Fibroblast of lung (primary cell): ENCODE results near the gene CCDC154. TPM values are rescaled to one million over a fixed set of nuclear protein-coding genes. Genes with fewer than 3 reads are reported as not detected.
"Not testable (repeated sequence)": the region's sequence is repeated elsewhere in the genome, so short reads cannot be mapped to it uniquely, and the experiment has no call there.

Source experiments
- DNase-seq, 2 donors: peaks; one replicate each; pipeline versions ENCODE4 v3.0.0 to v3.0.0-alpha.2; 2010; ENCODE audit warnings: low read depth in 2 of 2
- H2AFZ ChIP-seq: 2 replicates; pipeline ENCODE4 v1.5.1; 2012; ENCODE audit warnings: low read length, control low read depth, inconsistent platforms
- H3K27ac ChIP-seq: 2 replicates; pipeline ENCODE4 v1.5.1; 2011; ENCODE audit warnings: low read length, control low read depth; ENCODE audit not compliant: insufficient read depth
- H3K27me3 ChIP-seq: 2 replicates; pipeline ENCODE4 v1.5.1; 2011; ENCODE audit warnings: mild to moderate bottlenecking, low read length; ENCODE audit not compliant: control insufficient read depth, insufficient read depth
- H3K36me3 ChIP-seq: 2 replicates; pipeline ENCODE4 v1.5.1; 2011; ENCODE audit warnings: low read length; ENCODE audit not compliant: control insufficient read depth, insufficient read depth
- H3K4me1 ChIP-seq: 2 replicates; pipeline ENCODE4 v1.5.1; 2011; ENCODE audit warnings: low read length; ENCODE audit not compliant: control insufficient read depth, insufficient read depth; ENCODE audit errors: extremely low read depth
- H3K4me2 ChIP-seq: 2 replicates; pipeline ENCODE4 v1.5.1; 2011; ENCODE audit warnings: low read length, control low read depth; ENCODE audit not compliant: insufficient read depth; ENCODE audit errors: extremely low read depth
- H3K4me3 ChIP-seq, 4 experiments: fragments of 200-600 bp in 1 of 4; sonication (generic) in 1 of 4; replicated peaks in 1 of 4; 2 replicates each; pipeline ENCODE4 v1.5.1; 2011 to 2016; ENCODE audit warnings: low read length in 4 of 4, low read depth in 3 of 4, mild to moderate bottlenecking in 3 of 4, control low read depth in 2 of 4, inconsistent platforms in 1 of 4, mixed read lengths in 1 of 4; ENCODE audit not compliant: insufficient read depth in 1 of 4; ENCODE audit errors: control extremely low read depth in 1 of 4
- H3K79me2 ChIP-seq: 2 replicates; pipeline ENCODE4 v1.5.1; 2012; ENCODE audit warnings: mild to moderate bottlenecking, low read length, inconsistent platforms; ENCODE audit not compliant: control insufficient read depth, insufficient read depth
- H3K9ac ChIP-seq: 2 replicates; pipeline ENCODE4 v1.5.1; 2011; ENCODE audit warnings: mild to moderate bottlenecking, low read length, control low read depth; ENCODE audit not compliant: insufficient read depth
- H3K9me3 ChIP-seq: 2 replicates; pipeline ENCODE4 v1.5.1; 2012; ENCODE audit warnings: low read depth, low read length; ENCODE audit not compliant: control insufficient read depth, insufficient read depth
- H4K20me1 ChIP-seq: 2 replicates; pipeline ENCODE4 v1.5.1; 2011; ENCODE audit warnings: low read length; ENCODE audit not compliant: control insufficient read depth, insufficient read depth; ENCODE audit errors: extremely low read depth
- EZH2 ChIP-seq: IDR thresholded peaks from 2 replicates; pipeline ENCODE4 v1.5.1; 2012; ENCODE audit warnings: low read length, control low read depth, mild to moderate bottlenecking; ENCODE audit errors: missing control alignments
- polyA plus RNA-seq, 2 donors: library from polyadenylated mRNA; depleted of rRNA in 1 of 2; stranded (reverse) in 1 of 2; unstranded in 1 of 2; fragments of >200 nt; gene quantifications; 2 replicates each; pipeline ENCODE4 v1.2.1, GENCODE V29; 2011 to 2012; ENCODE audit warnings: missing spikeins in 1 of 2
- total RNA-seq: library from RNA; depleted of rRNA; stranded (reverse); fragments of >200 nt; gene quantifications from 2 replicates; pipeline ENCODE4 v1.2.1, GENCODE V29; 2014
- TF ChIP-seq, protein P1 (sequence below), 2 donors: IDR thresholded peaks in 1 of 2; conservative IDR thresholded peaks in 1 of 2; 1 replicate in 1 of 2; 2 replicates in 1 of 2; pipeline ENCODE4 v1.5.1; 2011 to 2012; ENCODE audit warnings: low read length in 2 of 2, control low read depth in 1 of 2, inconsistent platforms in 1 of 2, low read depth in 1 of 2, mild to moderate bottlenecking in 1 of 2

The CCDC154 gene
- total and polyA plus RNA-seq, 2 donors (not counting 1 experiment from before 2014, with no cell fraction given): 0.02 to 0.50 TPM

DNA sequence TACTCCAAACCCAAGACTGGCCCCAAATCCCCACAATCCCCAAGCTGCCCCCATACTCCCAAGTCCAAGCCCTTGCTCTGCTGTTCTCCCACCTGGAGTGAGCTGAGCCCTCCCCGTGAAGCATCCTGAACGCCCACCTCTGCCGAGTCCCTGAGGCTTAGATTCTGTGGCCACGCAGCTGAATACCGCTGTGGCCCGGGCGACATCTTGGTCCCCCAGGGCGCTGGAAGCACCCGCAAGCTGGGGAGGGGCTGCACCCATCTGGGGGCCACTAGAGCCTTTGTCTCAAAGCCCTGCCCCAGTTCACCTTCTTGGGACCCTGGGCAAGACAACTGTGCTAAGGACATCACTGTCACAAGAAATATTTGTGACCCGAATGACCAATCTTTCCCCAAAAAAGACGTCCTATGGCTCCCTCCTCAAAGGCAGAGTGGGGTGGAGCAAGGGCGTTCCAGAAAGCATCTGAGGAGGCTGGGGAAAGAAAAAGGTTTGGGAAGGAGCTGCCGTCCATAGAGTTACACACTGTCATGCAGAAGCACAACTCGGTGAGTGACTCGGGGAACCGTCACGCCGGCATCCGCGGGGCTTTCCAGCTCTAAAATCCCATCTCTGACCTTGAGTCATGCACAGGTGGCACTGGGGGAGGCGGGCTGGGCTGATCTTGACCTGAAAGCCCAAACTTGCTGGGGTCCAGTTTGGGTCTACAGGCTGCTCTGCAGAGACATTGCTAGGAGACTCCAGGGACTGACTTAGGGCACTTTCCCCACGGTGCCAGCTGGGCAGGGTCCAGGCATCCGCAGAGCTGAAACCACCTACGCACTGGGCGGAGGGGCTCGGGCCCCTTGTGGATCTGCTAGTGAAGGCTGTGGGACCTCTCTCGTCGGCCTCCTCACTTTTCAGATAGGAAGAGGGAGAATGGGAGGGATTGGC lies 37.8 kb upstream of the CCDC154 start:
- Histone ChIP-seq H3K79me2 (no peaks in the 10 kb centered on the region), H2AFZ (no peak overlapping the region), H4K20me1 (no peaks in the 10 kb centered on the region), H3K36me3 (no peaks in the 10 kb centered on the region), H3K4me1 (no peaks in the 10 kb centered on the region), H3K4me2 (no peak overlapping the region), H3K4me3 (no peak overlapping the region), H3K9ac (no peak overlapping the region), H3K9me3 (no peaks in the 10 kb centered on the region), H3K27ac (no peak overlapping the region), H3K27me3 (peaks cover 2% of the 10 kb centered on the region)
- peak in 1 of 2 donors; percentile 64 for DNase-seq
- TF ChIP-seq EZH2: no peak
- TF ChIP-seq, protein P1, sequence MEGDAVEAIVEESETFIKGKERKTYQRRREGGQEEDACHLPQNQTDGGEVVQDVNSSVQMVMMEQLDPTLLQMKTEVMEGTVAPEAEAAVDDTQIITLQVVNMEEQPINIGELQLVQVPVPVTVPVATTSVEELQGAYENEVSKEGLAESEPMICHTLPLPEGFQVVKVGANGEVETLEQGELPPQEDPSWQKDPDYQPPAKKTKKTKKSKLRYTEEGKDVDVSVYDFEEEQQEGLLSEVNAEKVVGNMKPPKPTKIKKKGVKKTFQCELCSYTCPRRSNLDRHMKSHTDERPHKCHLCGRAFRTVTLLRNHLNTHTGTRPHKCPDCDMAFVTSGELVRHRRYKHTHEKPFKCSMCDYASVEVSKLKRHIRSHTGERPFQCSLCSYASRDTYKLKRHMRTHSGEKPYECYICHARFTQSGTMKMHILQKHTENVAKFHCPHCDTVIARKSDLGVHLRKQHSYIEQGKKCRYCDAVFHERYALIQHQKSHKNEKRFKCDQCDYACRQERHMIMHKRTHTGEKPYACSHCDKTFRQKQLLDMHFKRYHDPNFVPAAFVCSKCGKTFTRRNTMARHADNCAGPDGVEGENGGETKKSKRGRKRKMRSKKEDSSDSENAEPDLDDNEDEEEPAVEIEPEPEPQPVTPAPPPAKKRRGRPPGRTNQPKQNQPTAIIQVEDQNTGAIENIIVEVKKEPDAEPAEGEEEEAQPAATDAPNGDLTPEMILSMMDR (conservative IDR thresholded peaks at IDR 0.05 in 1 of 2, IDR thresholded peaks at IDR 0.05 in 1 of 2; ENCODE audit: low read depth in 1 of 2, low read length in 2 of 2): no peak

DNA sequence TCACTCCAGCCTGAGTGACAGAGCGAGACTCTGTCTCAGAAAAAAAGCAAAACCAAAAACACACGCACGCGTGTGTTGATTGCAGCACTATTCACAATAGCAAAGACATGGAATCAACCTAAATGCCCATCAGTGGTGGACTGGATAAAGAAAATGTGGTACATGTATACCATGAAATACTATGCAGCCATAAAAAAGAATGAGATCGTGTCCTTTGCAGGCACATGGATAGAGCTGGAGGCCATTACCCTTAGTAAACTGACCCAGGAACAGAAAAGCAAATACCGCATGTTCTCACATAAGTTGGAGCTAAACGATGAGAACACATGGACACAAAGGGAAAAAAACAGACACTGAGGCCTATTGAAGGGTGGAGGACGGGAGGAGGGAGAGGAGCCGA lies 34.6 kb upstream of the CCDC154 start:
- H3K27ac ChIP-seq, H3K9ac ChIP-seq, H2AFZ ChIP-seq, DNase-seq, H3K4me1 ChIP-seq, H3K4me2 ChIP-seq, H3K36me3 ChIP-seq, H3K27me3 ChIP-seq, H4K20me1 ChIP-seq, H3K9me3 ChIP-seq, H3K79me2 ChIP-seq, H3K4me3 ChIP-seq: not testable (repeated sequence)

DNA sequence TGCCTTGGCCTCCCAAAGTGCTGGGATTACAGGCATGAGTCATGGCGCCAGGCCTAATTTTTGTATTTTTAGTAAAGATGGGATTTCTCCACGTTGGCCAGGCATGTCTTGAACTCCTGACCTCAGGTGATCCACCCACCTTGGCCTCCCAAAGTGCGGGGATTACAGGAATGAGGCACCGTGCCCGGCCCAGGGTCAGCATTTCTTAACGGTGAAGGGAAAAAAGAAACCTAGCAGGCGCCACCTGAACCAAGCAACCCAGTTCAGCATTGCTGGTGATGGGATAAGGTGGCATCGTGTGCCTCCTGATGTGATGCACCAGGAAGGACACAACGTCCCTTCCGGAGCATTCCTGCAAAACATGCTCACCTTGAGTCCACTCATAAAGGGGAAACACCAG lies 32.7 kb upstream of the CCDC154 start:
- no peaks in the 10 kb centered on the region for H3K36me3 ChIP-seq
- TF ChIP-seq, protein P1 (conservative IDR thresholded peaks at IDR 0.05 in 1 of 2, IDR thresholded peaks at IDR 0.05 in 1 of 2; ENCODE audit: low read depth in 1 of 2, low read length in 2 of 2): no peak
- no peak overlapping the region for H3K9ac ChIP-seq
- H3K4me3 ChIP-seq: no peak overlapping the region
- H3K4me2 ChIP-seq: no peak overlapping the region
- no peaks in the 10 kb centered on the region for H4K20me1 ChIP-seq
- H3K4me1 ChIP-seq: peaks cover 3% of the 10 kb centered on the region
- H3K27ac ChIP-seq: no peak overlapping the region
- H3K9me3 ChIP-seq: no peaks in the 10 kb centered on the region
- H3K79me2 ChIP-seq: peaks cover 14% of the 10 kb centered on the region
- no peak for DNase-seq
- H2AFZ ChIP-seq: no peak overlapping the region
- H3K27me3 ChIP-seq: no peaks in the 10 kb centered on the region
